SK-N-SH treated with all-trans-retinoic acid at 6 μM for 48 hours (cell line): Measurements from ENCODE around the gene LINC00632.

Experiments used
- ATAC-seq: fragments of 200-7000 bp; cut with Tn5 transposase; 3 replicates; pipeline ENCODE4 v1.9.1; 2020; ENCODE audit warnings: mild to moderate bottlenecking, moderate library complexity
- OSR1 ChIP-seq: fragments of 250-450 bp; sonication (Bioruptor Pico); IDR thresholded peaks from 2 replicates; pipeline ENCODE4 v1.8.0; 2022; ENCODE audit warnings: moderate library complexity, mild to moderate bottlenecking, inconsistent platforms
- POU6F1 ChIP-seq: fragments of 250-450 bp; sonication (Bioruptor Pico); IDR thresholded peaks from 2 replicates; pipeline ENCODE4 v1.8.0; 2021; ENCODE audit warnings: low read depth, mild to moderate bottlenecking, moderate library complexity, borderline replicate concordance
- RARB ChIP-seq: fragments of 250-450 bp; sonication (Bioruptor Pico); IDR thresholded peaks from 2 replicates; pipeline ENCODE4 v1.8.0; 2021; ENCODE audit warnings: mild to moderate bottlenecking, moderate library complexity
- ZC3H10 ChIP-seq: fragments of 250-450 bp; sonication (Bioruptor Pico); IDR thresholded peaks from 2 replicates; pipeline ENCODE4 v1.5.1; 2021; ENCODE audit warnings: mild to moderate bottlenecking, moderate library complexity
- ZNF565 ChIP-seq: fragments of 450-650 bp; formaldehyde crosslinking; conservative IDR thresholded peaks from 2 replicates; pipeline ENCODE4 v1.5.0; 2020; ENCODE audit warnings: low read depth, mild to moderate bottlenecking, moderate library complexity
- TF ChIP-seq, protein P1 (sequence below): fragments of 250-450 bp; sonication (Bioruptor Pico); IDR thresholded peaks from 2 replicates; pipeline ENCODE4 v1.5.1; 2021; ENCODE audit warnings: mild to moderate bottlenecking, moderate library complexity

The LINC00632 gene

DNA sequence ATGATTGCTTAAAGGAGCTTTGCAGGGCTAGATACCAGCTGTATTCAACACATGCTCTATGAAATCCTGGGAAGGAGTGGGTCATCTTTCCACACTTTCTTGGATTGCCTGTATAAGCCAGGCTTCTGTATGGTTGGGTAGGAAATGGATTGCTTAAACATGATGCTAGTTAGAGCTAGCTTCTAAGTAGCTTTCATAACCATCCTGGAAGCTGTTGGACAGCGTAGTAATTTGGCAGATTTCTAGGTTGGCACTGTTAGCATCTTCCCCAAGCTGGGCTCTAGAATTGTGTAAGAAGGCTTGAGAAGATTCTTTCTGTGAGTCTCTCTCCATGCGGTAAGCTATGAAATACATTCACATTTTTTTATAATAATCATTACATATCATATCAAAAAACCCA lies 127.3 kb downstream of the LINC00632 start:
- no peak for TF ChIP-seq ZC3H10 (CRISPR knock-in tag)
- TF ChIP-seq, protein P1, sequence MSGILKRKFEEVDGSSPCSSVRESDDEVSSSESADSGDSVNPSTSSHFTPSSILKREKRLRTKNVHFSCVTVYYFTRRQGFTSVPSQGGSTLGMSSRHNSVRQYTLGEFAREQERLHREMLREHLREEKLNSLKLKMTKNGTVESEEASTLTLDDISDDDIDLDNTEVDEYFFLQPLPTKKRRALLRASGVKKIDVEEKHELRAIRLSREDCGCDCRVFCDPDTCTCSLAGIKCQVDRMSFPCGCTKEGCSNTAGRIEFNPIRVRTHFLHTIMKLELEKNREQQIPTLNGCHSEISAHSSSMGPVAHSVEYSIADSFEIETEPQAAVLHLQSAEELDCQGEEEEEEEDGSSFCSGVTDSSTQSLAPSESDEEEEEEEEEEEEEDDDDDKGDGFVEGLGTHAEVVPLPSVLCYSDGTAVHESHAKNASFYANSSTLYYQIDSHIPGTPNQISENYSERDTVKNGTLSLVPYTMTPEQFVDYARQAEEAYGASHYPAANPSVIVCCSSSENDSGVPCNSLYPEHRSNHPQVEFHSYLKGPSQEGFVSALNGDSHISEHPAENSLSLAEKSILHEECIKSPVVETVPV = no peak
- TF ChIP-seq RARB (CRISPR knock-in tag) = no peak
- no peak for TF ChIP-seq OSR1
- TF ChIP-seq POU6F1 (CRISPR knock-in tag) = no peak
- TF ChIP-seq ZNF565 (CRISPR knock-in tag) = no peak
- no peak for ATAC-seq
